ENCODE data around the gene GHRHR.

Gene GHRHR

GRCh38 chr7:30923009-30923773, 40.6 kb upstream of the GHRHR start:
- DNase-seq, result no peak
- TF ChIP-seq GATA1 (IDR thresholded peaks at IDR 0.05; ENCODE audit: low read depth, low read length) (no peak), POLR2A (IDR thresholded peaks at IDR 0.05; ENCODE audit: low read length) (no peak)

- TF ChIP-seq GATA1 (IDR thresholded peaks at IDR 0.05; ENCODE audit: low read depth, low read length), result no peak
- no peak for TF ChIP-seq POLR2A (IDR thresholded peaks at IDR 0.05; ENCODE audit: low read length)
- no peak for DNase-seq
Observed at GRCh38 chr7:30923774-30924413, 39.9 kb upstream of the GHRHR start.

- DNase-seq, result no peak
- no peak for TF ChIP-seq GATA1 (IDR thresholded peaks at IDR 0.05; ENCODE audit: low read depth, low read length)
- no peak for TF ChIP-seq POLR2A (IDR thresholded peaks at IDR 0.05; ENCODE audit: low read length)
Observed at GRCh38 chr7:30924624-30925023, 39.1 kb upstream of the GHRHR start.

GRCh38 chr7:30925117-30925516, 38.6 kb upstream of the GHRHR start:
- TF ChIP-seq GATA1 (IDR thresholded peaks at IDR 0.05; ENCODE audit: low read depth, low read length) (no peak), POLR2A (IDR thresholded peaks at IDR 0.05; ENCODE audit: low read length) (no peak)

GRCh38 chr7:30925913-30926312, 37.8 kb upstream of the GHRHR start:
- DNase-seq, result no peak
- no peak for TF ChIP-seq GATA1 (IDR thresholded peaks at IDR 0.05; ENCODE audit: low read depth, low read length)
- no peak for TF ChIP-seq POLR2A (IDR thresholded peaks at IDR 0.05; ENCODE audit: low read length)

More at GRCh38 chr7:30925117-30925516, 38.6 kb upstream of the GHRHR start:
- no peak for DNase-seq

- DNase-seq, result peak; percentile 79 to 89
- TF ChIP-seq GATA1 (IDR thresholded peaks at IDR 0.05; ENCODE audit: low read depth, low read length) (no peak), POLR2A (IDR thresholded peaks at IDR 0.05; ENCODE audit: low read length) (no peak)
Observed at GRCh38 chr7:30926313-30926712, 37.4 kb upstream of the GHRHR start.

GRCh38 chr7:30927040-30927439, 36.7 kb upstream of the GHRHR start:
- DNase-seq, result no peak
- TF ChIP-seq POLR2A (IDR thresholded peaks at IDR 0.05; ENCODE audit: low read length) (no peak), GATA1 (IDR thresholded peaks at IDR 0.05; ENCODE audit: low read depth, low read length) (no peak)

- DNase-seq, result no peak
- TF ChIP-seq GATA1 (IDR thresholded peaks at IDR 0.05; ENCODE audit: low read depth, low read length) (no peak), POLR2A (IDR thresholded peaks at IDR 0.05; ENCODE audit: low read length) (no peak)
Observed at GRCh38 chr7:30927559-30927958, 36.2 kb upstream of the GHRHR start.

- DNase-seq, result no peak
- TF ChIP-seq GATA1 (IDR thresholded peaks at IDR 0.05; ENCODE audit: low read depth, low read length) (no peak), POLR2A (IDR thresholded peaks at IDR 0.05; ENCODE audit: low read length) (no peak)
Observed at GRCh38 chr7:30928254-30928872, 35.4 kb upstream of the GHRHR start.

GRCh38 chr7:30929686-30930085, 34.1 kb upstream of the GHRHR start:
- no peak for TF ChIP-seq POLR2A (IDR thresholded peaks at IDR 0.05; ENCODE audit: low read length)
- no peak for TF ChIP-seq GATA1 (IDR thresholded peaks at IDR 0.05; ENCODE audit: low read depth, low read length)
- DNase-seq, result no peak

- no peak for TF ChIP-seq GATA1 (IDR thresholded peaks at IDR 0.05; ENCODE audit: low read depth, low read length)
- TF ChIP-seq POLR2A (IDR thresholded peaks at IDR 0.05; ENCODE audit: low read length), result no peak
Observed at GRCh38 chr7:30930621-30931020, 33.1 kb upstream of the GHRHR start.

GRCh38 chr7:30931161-30931928, 32.4 kb upstream of the GHRHR start:
- TF ChIP-seq GATA1 (IDR thresholded peaks at IDR 0.05; ENCODE audit: low read depth, low read length), result no peak
- TF ChIP-seq POLR2A (IDR thresholded peaks at IDR 0.05; ENCODE audit: low read length), result no peak
- no peak for DNase-seq

More at GRCh38 chr7:30930621-30931020, 33.1 kb upstream of the GHRHR start:
- DNase-seq, result no peak

- TF ChIP-seq POLR2A (IDR thresholded peaks at IDR 0.05; ENCODE audit: low read length) (no peak), GATA1 (IDR thresholded peaks at IDR 0.05; ENCODE audit: low read depth, low read length) (no peak)
- no peak for DNase-seq
Observed at GRCh38 chr7:30931929-30932540, 31.7 kb upstream of the GHRHR start.

All from erythroblast (primary cell).